CD4-positive, alpha-beta T cell treated with Interleukin-4 for 1 hour (primary cell): Measurements from ENCODE around the gene P4HA3.

Experiments
- DNase-seq, 2 donors: peaks; one replicate each; pipeline ENCODE4 v3.0.0-alpha.2; 2020 to 2022

P4HA3 gene

DNA sequence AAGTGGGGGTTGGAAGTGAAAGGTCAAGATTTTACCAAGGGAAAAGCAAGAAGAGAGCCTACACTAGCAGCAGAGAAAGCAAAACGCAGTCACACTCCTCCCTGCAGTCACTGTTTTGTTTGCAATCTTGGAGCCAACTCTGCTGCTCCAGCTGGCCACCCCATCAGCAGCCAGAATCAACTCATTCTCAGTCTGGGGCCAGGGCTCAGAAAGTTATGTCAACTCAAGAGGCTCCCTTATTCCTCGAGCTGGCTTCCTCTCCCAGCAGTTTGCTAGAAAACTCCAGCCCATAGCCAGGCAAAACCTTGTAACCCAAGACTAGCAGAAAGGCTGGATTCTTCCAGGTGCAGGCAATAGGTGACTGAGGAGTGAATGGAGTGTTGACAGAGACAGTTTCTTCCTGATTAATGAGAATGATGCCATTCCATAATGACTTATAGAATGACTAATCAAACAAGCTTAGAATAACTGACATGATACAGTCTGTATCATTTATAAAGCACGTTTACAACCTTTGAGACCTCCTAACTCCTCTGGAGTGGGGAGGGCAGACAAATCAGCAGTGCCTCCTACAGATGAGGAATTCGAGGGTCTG is 53.4 kb downstream of the P4HA3 start:
- DNase-seq, result no peak

DNA sequence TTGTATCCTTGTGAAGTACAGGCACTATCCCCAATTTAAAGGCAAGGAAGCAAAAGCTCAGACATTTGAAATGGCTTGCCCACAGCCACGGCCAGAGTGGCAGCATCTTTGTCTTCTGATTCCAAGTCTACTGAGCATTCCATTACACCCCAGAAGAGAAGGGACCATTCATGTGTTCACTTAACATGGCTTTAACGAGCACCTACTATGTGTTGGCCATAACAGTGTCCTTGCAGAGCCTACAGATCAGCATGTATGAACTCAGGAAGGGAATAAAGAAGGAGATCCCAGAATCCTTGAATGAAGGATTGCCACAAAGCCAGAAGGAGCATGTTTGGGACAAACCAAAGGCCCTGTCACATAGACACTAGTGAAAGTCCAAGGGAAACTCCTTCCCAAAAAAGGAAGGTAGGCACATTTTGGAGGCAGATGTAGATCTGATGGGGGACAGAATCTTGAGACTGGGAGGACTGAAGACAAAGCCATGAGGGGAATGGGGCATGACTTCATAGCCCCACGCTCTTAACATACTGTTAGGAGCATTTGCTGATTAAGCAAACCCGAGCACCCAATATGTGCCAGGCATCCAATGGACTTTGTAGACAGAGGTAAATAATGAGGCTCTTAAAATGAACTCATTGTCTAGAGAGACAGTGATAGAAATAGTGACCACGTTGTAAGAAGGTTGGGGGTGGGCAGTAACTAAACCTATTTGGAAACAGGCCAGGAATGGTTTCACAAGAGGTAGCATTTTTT is 54.9 kb downstream of the P4HA3 start:
- DNase-seq, result no peak

DNA sequence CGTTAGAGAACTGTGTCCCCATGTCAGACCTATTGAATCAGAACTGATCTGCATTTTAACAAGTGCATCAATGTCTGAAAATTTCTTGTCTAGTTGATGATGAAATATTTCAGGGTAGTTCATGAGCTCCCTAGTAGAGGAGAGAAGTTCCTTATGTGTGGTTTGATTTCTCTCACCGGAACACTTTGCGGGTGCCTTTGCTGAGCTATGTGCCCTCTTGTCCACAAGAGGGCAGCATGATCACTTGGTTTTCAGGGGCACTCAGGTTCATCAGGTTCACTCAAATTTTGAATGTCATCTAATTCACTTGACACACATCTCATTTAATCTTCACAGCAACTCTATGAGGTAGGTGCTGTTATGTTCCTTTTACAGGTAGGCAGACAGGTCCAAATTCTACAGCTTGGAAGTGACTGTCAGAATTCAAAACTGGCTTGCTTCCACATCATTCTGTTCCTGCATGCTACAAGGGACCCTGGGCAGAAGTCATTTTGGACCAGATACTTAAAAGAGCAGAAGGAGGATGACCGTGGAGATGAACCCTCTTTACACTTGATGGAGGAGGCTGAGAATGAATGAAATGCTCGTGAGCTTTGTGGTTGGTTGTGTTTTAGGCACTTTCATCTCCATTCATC is 55.6 kb downstream of the P4HA3 start:
- DNase-seq, result peak; percentile 62 to 63

DNA sequence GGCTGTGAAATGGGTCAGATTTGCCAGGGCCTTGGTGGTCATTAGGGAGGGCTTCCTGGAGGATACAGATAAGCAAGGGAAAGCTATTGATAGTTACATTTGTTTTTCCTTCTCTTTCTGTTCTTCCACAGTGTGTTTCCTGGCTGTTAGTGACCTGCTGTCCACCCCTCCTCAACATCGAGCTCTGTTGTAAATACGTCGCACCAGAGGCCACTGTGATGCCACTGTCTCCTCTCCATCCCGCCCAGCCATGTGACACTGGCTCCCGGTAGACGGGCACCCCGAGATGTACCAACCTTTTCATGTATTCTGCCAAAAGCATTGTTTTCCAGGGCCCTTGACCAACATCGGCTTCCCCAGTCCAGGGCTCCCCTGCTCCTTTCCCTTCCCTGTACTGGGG is 58.1 kb downstream of the P4HA3 start:
- DNase-seq, result no peak

DNA sequence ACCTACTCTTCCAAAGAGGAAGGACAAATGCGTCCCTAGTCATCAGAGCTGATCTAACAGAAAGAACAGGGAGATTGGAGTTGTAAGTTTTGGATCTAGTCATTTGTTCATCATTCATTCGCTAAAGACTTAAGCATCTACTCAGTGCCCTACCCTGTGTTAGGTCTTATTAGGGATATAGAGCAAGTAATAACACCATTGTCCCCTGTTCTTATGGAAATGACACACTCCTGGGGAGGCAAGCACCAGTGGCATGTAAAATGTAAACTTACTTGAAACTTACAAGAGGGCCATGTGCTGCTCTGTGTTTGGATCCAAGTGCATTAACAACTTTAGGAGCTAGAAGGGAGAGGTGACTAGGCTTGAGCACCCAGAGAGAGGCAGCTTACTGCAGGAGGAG is 61.9 kb downstream of the P4HA3 start:
- DNase-seq, result no peak

DNA sequence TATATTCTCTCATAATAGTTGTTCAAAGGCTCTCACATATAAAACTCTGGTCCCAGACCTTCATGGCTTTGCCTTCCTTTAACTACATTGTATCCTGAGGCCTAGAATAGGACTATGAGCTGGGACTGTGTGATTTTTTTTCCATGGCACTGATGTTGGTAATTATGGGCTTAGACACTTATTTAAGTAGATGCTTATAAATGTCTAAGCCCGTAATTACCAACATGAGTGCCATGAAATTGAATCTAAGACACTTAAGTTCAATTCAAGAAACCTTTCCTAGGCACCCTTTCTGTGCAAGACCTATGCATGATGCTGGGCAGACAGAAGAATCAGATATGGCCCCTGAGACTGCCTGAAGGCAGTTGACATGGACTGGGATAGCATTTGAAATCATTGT is 63.0 kb downstream of the P4HA3 start:
- DNase-seq, result no peak

DNA sequence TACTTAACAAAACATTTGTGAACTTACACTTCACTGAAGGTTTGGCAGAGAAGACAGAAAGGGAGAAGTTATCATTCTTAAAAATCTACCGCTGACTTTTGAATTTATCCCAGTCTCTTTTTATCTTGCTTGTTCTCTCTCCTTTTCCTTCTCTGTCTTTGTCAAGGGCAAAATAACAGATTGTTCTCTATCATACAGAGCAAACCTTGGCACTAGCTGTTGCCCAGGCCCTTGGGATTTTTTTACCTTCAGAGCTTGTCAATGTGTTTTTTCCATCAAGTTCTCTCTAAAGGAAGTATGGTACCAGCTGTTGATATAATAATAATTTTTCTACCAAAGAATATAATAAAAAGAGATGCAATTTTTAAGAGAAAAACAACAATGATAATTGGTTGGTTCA is 73.2 kb downstream of the P4HA3 start:
- no peak for DNase-seq

DNA sequence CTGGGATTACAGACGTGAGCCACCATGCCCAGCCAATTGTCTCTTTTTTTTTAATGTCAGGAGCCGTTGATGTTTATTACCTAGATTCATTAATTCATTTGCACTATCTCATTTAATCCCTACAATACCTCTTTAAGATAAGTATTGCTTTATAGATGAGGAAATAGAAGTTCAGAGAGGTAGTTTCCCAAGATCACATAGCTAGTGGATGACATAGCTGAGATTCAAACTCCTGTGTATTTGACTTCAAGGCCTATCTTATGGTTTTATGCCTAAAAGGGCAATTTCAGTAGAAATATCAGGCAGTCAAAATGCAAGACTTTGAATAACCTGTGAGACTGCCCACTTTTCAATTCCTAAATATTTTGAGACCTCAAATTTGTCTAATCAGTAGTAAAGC is 73.9 kb downstream of the P4HA3 start:
- DNase-seq, result no peak

DNA sequence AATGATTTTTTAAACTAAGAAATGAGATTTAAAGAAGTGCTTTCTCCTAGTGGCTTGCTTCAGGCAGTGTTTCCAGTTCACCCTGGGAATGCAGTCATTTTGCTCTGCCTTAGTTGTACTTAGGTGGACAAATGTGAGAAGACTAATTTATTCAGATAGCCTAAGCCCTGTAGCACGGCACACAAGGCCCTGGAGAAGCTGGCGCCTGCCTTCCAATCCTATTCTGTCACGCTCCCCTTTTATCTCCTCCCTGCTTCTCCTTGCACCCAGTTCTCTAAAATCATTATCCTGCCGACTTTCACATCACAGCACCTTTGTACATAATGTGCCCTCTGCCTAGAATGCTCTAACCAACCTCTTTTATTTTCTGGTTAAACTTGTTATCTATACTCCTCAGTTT is 76.3 kb downstream of the P4HA3 start:
- DNase-seq, result no peak

DNA sequence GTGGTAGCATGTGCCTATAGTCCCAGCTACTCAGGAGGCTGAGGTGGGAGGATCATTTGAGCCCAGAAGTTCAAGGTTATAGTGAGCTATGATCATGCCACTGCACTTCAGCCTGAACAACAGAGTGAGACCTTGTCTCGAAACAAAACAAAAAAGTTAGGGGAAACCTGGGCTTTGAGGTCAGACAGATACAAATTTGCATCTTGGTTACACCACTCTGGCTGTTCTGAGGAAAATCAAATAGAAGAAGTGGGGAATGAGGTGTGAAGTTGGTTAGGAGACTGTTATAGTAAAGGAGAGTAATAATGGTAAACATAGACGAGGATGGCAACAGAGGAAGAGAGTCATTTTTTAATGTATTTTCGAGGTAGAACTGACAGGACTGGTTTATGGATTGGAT is 77.8 kb downstream of the P4HA3 start:
- DNase-seq, result no peak

DNA sequence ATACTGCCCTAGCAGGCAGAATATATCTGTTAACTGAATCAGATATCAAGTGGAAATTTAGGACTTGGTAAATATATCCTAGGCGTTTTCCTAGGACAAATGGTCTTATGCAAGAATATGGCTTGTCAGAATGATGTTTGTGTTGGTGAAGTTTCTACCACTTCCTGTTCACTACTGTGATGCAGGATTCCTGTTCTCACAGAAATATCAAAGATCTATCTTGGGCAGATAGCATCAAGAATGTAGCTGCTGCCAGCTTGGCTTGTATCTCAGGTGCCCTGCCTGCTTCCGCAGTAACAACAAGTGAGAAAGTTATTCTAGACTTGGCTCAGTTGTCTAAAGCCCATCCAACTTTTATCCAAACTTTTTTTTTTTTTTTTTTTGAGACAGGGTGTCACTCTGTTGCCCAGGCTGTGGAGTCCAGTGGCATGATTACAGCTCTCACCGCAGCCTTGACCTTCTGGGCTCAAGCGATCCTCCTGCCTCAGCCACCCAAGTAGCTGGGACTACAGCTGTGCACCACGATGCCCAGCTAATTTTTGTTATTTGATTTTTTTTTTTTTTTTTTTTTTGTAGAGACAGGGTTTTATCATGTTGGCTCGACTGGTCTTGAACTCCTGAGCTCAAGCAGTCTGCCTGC is 79.0 kb downstream of the P4HA3 start:
- DNase-seq, result peak; percentile 28 to 53

DNA sequence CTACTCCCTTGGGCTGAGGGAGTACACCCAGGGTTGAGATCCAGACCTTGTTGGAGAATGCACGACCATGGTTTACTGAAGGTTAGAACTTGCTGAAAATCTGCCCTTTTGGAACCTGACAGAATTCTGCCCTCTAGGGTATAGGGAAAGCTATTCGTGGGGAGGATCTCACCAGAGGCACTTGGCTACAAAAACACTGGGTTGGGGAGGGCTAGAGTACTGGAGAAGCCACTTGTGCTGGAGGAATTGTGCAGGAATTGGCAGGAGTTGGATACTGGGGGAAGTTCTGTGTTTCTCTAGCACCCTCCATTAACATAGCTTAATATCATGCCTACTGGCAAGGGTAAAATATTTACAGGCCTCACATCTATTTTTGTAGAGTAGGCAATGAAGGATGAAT is 84.5 kb downstream of the P4HA3 start:
- no peak for DNase-seq

DNA sequence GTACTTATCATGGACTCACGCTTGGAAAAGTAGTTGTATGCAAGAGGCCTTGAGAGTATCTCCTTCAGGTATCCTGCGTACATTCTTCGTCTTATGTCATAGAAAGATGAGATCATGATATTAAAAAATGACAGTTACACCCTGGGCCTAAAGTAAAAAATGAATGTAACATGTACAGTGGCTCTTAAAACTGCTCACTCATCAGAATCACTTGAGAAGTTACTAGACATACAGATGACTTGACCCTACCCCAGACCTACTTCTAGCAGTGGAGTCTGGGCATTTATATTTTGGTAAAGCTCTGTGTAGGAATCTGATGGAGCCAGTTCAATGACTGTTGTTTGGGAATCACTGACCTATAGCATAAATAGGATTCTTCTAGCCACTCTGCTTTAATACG is 85.9 kb downstream of the P4HA3 start:
- no peak for DNase-seq

DNA sequence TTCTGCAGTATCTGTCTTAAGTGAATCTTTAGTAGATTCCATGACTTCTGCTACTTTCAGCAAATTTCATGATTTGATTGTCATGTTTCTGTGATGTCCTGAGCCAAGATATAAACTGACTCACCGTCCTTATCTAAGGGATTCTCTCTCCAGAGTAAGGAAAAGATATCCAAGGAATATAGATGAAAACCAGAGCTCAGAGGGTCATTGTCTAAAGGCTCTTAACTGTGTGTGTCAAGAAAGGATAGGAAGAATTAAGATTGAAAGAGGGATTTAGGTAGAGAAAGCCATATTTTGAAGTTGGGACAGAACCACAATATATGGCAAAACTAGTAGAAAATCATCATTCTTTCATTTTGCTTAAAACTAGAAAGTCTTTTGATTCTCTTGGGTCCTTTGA is 89.6 kb downstream of the P4HA3 start:
- no peak for DNase-seq

DNA sequence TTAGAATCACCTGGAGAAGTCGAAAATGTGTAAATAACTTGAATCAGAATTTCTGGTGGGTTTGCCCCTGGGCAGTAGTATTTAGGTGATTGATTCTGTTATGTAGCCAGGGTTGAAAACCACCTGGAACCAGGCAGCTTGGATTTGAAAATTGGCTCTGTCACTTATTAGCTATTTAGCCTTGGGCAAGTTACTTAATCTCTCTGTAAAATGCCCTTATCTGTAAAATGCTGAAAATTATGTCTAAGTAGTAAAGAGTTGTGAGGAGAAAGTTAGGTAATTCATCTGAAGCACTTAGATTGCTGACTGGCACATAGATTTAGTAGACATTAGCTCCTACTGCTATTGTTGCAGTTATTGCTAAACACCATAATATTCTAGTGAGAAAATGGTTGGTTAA is 91.1 kb downstream of the P4HA3 start:
- no peak for DNase-seq
